ENCODE data around the gene RBM26. TPM values are rescaled to one million over a fixed set of nuclear protein-coding genes. Genes with fewer than 3 reads are reported as not detected.

Gene RBM26
- total and polyA plus RNA-seq, 12 donors = 7.5 to 46.8 (median 24.5) TPM

- H3K4me1 ChIP-seq = peaks cover 0 to 14% (median 0%) of the 10 kb centered on the region in 9 donors
- TF ChIP-seq, protein P1, sequence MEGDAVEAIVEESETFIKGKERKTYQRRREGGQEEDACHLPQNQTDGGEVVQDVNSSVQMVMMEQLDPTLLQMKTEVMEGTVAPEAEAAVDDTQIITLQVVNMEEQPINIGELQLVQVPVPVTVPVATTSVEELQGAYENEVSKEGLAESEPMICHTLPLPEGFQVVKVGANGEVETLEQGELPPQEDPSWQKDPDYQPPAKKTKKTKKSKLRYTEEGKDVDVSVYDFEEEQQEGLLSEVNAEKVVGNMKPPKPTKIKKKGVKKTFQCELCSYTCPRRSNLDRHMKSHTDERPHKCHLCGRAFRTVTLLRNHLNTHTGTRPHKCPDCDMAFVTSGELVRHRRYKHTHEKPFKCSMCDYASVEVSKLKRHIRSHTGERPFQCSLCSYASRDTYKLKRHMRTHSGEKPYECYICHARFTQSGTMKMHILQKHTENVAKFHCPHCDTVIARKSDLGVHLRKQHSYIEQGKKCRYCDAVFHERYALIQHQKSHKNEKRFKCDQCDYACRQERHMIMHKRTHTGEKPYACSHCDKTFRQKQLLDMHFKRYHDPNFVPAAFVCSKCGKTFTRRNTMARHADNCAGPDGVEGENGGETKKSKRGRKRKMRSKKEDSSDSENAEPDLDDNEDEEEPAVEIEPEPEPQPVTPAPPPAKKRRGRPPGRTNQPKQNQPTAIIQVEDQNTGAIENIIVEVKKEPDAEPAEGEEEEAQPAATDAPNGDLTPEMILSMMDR (IDR thresholded peaks at IDR 0.05) = no peak
- H3K27ac ChIP-seq = no peak overlapping the region
- intact Hi-C loops (cut with DNase I) = no loop called here
- no peak overlapping the region for H3K4me3 ChIP-seq
- no peaks in the 10 kb centered on the region for H3K36me3 ChIP-seq
- ATAC-seq (no peak), DNase-seq (no peak)
- no peaks in the 10 kb centered on the region for H3K9me3 ChIP-seq
- H3K27me3 ChIP-seq = peaks cover 0 to 4% (median 0%) of the 10 kb centered on the region in 7 donors
- 92 to 96% methylated on average over 4 of the region's 4 CpGs for WGBS, 2 donors
Observed at GRCh38 chr13:79450110-79450509, 44.1 kb upstream of the RBM26 start.

DNA sequence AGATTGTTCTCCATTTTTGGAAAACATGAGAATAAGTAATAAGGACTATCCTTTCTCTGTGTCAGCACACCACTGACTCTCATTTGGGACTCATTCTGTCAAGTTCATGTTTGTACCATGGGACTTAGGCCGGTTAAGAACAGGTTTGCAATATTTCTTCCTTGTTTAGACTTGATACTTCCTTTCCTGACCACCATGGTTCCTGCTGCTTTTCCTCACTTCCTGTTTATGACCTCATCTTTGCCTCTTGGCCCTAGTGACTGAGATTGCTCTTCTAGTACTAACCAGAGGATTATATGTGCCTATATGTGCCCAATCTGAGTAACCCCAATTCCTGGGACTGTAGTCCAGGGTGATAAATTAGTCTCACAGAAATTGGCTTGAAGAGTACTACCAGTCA, 42.4 kb upstream of the RBM26 start:
- no peak for ATAC-seq
- DNase-seq = no peak
- no peaks in the 10 kb centered on the region for H3K9me3 ChIP-seq
- H3K4me3 ChIP-seq = no peak overlapping the region
- intact Hi-C loops (cut with DNase I) = no loop called here
- 53 to 70% methylated on average over 1 of the region's 1 CpG for WGBS, 2 donors
- TF ChIP-seq, protein P1 (IDR thresholded peaks at IDR 0.05) = no peak
- no peak overlapping the region for H3K27ac ChIP-seq
- H3K4me1 ChIP-seq = peaks cover 0 to 14% (median 0%) of the 10 kb centered on the region in 9 donors
- no peaks in the 10 kb centered on the region for H3K36me3 ChIP-seq
- no peaks in the 10 kb centered on the region for H3K27me3 ChIP-seq

GRCh38 chr13:79447741-79448140, 41.7 kb upstream of the RBM26 start:
- intact Hi-C loops (cut with DNase I) = no loop called here
- Histone ChIP-seq H3K27me3 (no peaks in the 10 kb centered on the region), H3K4me3 (no peak overlapping the region), H3K9me3 (no peaks in the 10 kb centered on the region), H3K27ac (no peak overlapping the region), H3K36me3 (no peaks in the 10 kb centered on the region), H3K4me1 (peaks cover 0 to 14% (median 0%) of the 10 kb centered on the region in 9 donors)
- no peak for ATAC-seq
- DNase-seq = no peak
- 61 to 76% methylated on average over 2 of the region's 2 CpGs for WGBS, 2 donors
- TF ChIP-seq, protein P1 (IDR thresholded peaks at IDR 0.05) = no peak

- 75 to 82% methylated on average over 4 of the region's 4 CpGs for WGBS, 2 donors
- Histone ChIP-seq H3K4me1 (peaks cover 0 to 13% (median 0%) of the 10 kb centered on the region in 9 donors), H3K27ac (no peak overlapping the region), H3K27me3 (no peaks in the 10 kb centered on the region), H3K4me3 (no peak overlapping the region), H3K9me3 (no peaks in the 10 kb centered on the region), H3K36me3 (no peaks in the 10 kb centered on the region)
- DNase-seq (no peak), ATAC-seq (no peak)
- intact Hi-C loops (cut with DNase I) = no loop called here
- TF ChIP-seq, protein P1 (IDR thresholded peaks at IDR 0.05) = no peak
Observed at GRCh38 chr13:79447141-79447540, 41.1 kb upstream of the RBM26 start.

Measured in heart right ventricle (tissue), 16 donors.